Right lobe of liver (tissue), 4 donors: ENCODE data around the gene ACAP3.

Experiments
- CTCF ChIP-seq, 4 donors: fragments of 200-600 bp in 3 of 4; fragments of 450-650 bp in 1 of 4; IDR thresholded peaks; one replicate each; pipeline versions ENCODE4 v1.5.1 to v1.8.0; 2016 to 2022; ENCODE audit warnings: antibody characterized with exemption in 4 of 4, mild to moderate bottlenecking in 2 of 4
- POLR2A ChIP-seq: fragments of 450-650 bp; IDR thresholded peaks from one replicate; pipeline ENCODE4 v1.6.1; 2017; ENCODE audit warnings: antibody characterized with exemption, mild to moderate bottlenecking
- donor health status: DM: no; HTN: no; CAD: no.
- donor health status: DM: no; HTN: no; CAD: no.
- donor health status: DM: no; HTN: yes; CAD: no.

GRCh38 chr1:1259951-1260600 lies 47.7 kb downstream of the ACAP3 start:
- TF ChIP-seq POLR2A (no peak), CTCF (IDR thresholded peaks at IDR 0.05) (no peak)
